K562 (cell line): ENCODE data around the gene DCXR.

Experiments
- ESRRA ChIP-seq: fragments of 450-650 bp; IDR thresholded peaks from 2 replicates; pipeline ENCODE4 v1.6.1; 2014; ENCODE audit warnings: low read depth, mild to moderate bottlenecking, moderate library complexity, borderline replicate concordance
- EZH2 ChIP-seq: IDR thresholded peaks from 2 replicates; pipeline ENCODE4 v1.6.1; 2012; ENCODE audit warnings: low read depth, mild to moderate bottlenecking, inconsistent platforms, low read length, borderline replicate concordance
- FOXK1 ChIP-seq: sonication (generic); formaldehyde crosslinking; IDR thresholded peaks from 2 replicates; pipeline ENCODE4 v1.8.0; 2022; ENCODE audit warnings: missing genetic modification reagents, mild to moderate bottlenecking, borderline replicate concordance
- MTA2 ChIP-seq: fragments of 450-650 bp; IDR thresholded peaks from 2 replicates; pipeline ENCODE4 v1.6.1; 2016; ENCODE audit warnings: low read depth
- POLR2AphosphoS2 ChIP-seq: IDR thresholded peaks from 2 replicates; pipeline ENCODE4 v1.6.1; 2012; ENCODE audit warnings: low read length, improper control_type of control experiment
- RBM25 ChIP-seq: fragments of 200-400 bp; formaldehyde crosslinking; IDR thresholded peaks from 2 replicates; pipeline ENCODE4 v1.6.1; 2018; ENCODE audit warnings: low read length, low read depth, moderate library complexity; ENCODE audit not compliant: severe bottlenecking
- RFX5 ChIP-seq: IDR thresholded peaks from 2 replicates; pipeline ENCODE4 v1.6.1; 2011; ENCODE audit warnings: low read depth, mild to moderate bottlenecking, improper control_type of control experiment, low read length
- TF ChIP-seq, protein P1 (sequence below): fragments of 450-650 bp; formaldehyde crosslinking; IDR thresholded peaks from 2 replicates; pipeline ENCODE4 v1.4.0; 2020; ENCODE audit warnings: mild to moderate bottlenecking, moderate library complexity
- TF ChIP-seq, protein P2 (sequence below), 3 experiments: IDR thresholded peaks in 2 of 3; conservative IDR thresholded peaks in 1 of 3; 2 replicates each; pipeline ENCODE4 v1.5.1; 2011 to 2012; ENCODE audit warnings: low read length in 3 of 3, mild to moderate bottlenecking in 3 of 3, control low read depth in 2 of 3, improper control_type of control experiment in 1 of 3, inconsistent platforms in 1 of 3, low read depth in 1 of 3, mixed read lengths in 1 of 3, moderate library complexity in 1 of 3; ENCODE audit not compliant: insufficient read depth in 2 of 3

DNA sequence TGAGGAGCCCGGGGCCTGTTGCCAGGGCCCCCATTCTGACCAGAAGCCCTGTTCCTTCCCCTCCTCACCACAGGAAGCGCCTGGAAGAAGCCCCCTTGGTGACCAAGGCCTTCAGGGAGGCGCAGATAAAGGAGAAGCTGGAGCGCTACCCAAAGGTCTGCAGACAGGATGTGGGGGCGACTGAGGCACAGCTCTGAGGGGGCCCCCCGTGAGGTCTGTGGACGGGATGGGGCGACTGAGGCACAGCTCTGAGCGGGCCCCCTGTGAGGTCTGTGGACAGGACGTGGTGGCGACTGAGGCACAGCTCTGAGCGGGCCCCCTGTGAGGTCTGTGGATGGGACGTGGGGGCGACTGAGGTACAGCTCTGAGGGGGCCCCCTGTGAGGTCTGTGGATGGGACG, 28.1 kb downstream of the DCXR start:
- no peak for TF ChIP-seq MTA2
- no peak for TF ChIP-seq FOXK1
- TF ChIP-seq ESRRA: no peak
- no peak for TF ChIP-seq EZH2
- TF ChIP-seq RFX5: no peak
- TF ChIP-seq, protein P1, sequence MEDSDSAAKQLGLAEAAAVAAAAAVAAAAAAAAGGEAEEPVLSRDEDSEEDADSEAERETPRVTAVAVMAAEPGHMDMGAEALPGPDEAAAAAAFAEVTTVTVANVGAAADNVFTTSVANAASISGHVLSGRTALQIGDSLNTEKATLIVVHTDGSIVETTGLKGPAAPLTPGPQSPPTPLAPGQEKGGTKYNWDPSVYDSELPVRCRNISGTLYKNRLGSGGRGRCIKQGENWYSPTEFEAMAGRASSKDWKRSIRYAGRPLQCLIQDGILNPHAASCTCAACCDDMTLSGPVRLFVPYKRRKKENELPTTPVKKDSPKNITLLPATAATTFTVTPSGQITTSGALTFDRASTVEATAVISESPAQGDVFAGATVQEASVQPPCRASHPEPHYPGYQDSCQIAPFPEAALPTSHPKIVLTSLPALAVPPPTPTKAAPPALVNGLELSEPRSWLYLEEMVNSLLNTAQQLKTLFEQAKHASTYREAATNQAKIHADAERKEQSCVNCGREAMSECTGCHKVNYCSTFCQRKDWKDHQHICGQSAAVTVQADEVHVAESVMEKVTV: no peak
- no peak for TF ChIP-seq RBM25
- no peak for TF ChIP-seq POLR2AphosphoS2
- TF ChIP-seq, protein P2, sequence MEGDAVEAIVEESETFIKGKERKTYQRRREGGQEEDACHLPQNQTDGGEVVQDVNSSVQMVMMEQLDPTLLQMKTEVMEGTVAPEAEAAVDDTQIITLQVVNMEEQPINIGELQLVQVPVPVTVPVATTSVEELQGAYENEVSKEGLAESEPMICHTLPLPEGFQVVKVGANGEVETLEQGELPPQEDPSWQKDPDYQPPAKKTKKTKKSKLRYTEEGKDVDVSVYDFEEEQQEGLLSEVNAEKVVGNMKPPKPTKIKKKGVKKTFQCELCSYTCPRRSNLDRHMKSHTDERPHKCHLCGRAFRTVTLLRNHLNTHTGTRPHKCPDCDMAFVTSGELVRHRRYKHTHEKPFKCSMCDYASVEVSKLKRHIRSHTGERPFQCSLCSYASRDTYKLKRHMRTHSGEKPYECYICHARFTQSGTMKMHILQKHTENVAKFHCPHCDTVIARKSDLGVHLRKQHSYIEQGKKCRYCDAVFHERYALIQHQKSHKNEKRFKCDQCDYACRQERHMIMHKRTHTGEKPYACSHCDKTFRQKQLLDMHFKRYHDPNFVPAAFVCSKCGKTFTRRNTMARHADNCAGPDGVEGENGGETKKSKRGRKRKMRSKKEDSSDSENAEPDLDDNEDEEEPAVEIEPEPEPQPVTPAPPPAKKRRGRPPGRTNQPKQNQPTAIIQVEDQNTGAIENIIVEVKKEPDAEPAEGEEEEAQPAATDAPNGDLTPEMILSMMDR (IDR thresholded peaks at IDR 0.05 in 2 of 3, conservative IDR thresholded peaks at IDR 0.05 in 1 of 3; ENCODE audit: insufficient read depth in 2 of 3, low read depth in 1 of 3, low read length in 3 of 3): no peak
